ENCODE results near the gene RPS21.

GRCh38 chr20:62424249-62425107 lies 37.6 kb downstream of the RPS21 start:
- no peak for TF ChIP-seq EZH2phosphoT487 (IDR thresholded peaks at IDR 0.05; ENCODE audit: insufficient read depth, low read depth)
- no peak for TF ChIP-seq EZH2 (IDR thresholded peaks at IDR 0.05; ENCODE audit: insufficient read depth, poor library complexity, severe bottlenecking)

All from GM23248 (cell line).